ENCODE results near the gene GLRX. TPM values are rescaled to one million over a fixed set of nuclear protein-coding genes. Genes with fewer than 3 reads are reported as not detected.

The GLRX gene
- polyA plus RNA-seq, 6 donors from 2014 or later: 57.4 to 104 (median 77.4) TPM

DNA sequence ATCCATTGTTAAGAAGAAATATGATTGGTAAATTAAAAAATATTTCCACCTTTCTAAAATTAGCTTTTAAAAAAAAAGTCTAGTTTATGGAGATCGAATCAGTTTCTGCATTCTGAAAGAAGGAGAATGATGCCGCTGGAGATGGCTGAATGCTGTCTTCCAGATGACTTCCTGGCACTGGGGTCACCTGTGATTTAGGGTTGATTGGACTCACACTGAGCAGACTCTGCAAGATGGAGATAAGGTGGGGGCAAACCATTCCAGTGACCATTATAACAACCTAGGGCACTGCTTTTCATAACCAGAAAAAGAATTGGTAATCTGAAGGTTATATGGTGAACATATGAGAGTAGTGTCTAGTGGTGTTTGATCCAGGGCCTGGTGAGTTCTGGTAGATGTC, 50.6 kb downstream of the GLRX start:
- H3K4me1 Mint-ChIP-seq: no peaks in the 10 kb centered on the region
- no peaks in the 10 kb centered on the region for H3K36me3 Mint-ChIP-seq
- no peak overlapping the region for H3K27ac Mint-ChIP-seq
- H3K27me3 Mint-ChIP-seq: peaks cover 0 to 3% (median 0%) of the 10 kb centered on the region in 3 donors
- DNase-seq (no peak), ATAC-seq (ENCODE audit: low read depth in 2 of 2) (no peak)
- H3K4me3 Mint-ChIP-seq: no peak overlapping the region
- H3K9me3 Mint-ChIP-seq: no peaks in the 10 kb centered on the region

DNA sequence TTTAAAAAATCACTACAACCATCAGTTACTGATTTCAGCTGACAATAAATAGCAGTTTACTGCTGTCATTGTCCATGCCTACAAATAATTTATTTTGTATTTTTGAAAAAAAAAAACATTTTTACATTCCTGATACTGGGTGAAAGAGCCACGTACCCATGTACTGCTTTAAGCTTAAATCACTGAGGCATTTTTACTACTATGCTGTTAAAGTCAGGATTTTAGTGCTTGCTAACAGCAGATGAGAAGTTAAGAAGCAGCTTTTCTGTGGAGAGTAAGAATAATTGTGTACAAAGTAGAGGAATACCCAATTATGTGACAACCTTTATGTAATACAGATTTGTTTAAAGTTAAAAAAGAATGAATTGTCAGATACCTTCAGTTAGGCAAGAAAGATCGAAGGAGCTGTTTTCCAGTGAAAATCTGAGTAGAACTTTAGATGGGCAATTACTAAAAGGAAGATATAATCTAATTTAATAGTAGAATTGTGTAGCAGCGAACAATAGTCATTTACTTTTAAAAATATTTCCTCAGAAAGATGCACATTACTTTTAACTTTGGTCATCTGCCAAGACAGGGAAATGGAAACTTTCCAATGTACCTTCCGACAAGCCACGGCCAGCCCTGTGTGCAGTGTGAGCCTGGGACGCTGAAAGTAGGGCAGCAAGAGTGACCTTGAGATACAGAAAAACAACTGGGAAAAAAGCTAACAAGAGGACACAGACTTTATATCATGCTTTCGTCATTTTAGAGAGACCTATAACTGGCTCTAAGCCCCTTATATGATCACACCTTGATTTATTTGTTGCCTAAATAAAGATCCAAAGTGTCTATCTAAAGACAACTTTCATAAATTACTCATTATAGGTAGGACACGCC, 51.5 kb downstream of the GLRX start:
- ATAC-seq (ENCODE audit: low read depth in 2 of 2) (no peak), DNase-seq (no peak)
- H3K9me3 Mint-ChIP-seq: no peaks in the 10 kb centered on the region
- no peak overlapping the region for H3K27ac Mint-ChIP-seq
- no peak overlapping the region for H3K4me3 Mint-ChIP-seq
- H3K4me1 Mint-ChIP-seq: no peaks in the 10 kb centered on the region
- H3K36me3 Mint-ChIP-seq: no peaks in the 10 kb centered on the region
- H3K27me3 Mint-ChIP-seq: peaks cover 0 to 3% (median 0%) of the 10 kb centered on the region in 3 donors

DNA sequence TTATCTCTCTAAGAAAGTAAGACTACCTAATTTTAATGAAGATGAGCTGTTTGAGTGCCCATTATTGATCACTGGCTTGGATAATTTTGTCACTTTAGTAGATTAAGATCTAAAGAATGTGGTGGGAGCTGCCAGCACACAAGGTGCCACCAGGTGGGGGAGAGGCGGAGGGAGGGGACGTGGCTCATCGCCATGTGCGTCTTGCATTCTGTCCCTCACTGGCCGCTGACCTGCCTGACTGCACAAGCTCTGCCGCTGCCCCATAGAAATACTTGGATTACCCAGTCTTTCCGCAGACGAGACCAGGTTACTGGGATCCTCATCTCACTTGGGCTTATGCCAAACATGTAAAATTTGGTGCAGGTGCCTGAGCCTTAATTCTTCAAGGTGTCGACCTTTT, 53.8 kb downstream of the GLRX start:
- DNase-seq (no peak), ATAC-seq (ENCODE audit: low read depth in 2 of 2) (no peak)
- Mint-ChIP-seq H3K4me3 (no peak overlapping the region), H3K4me1 (no peaks in the 10 kb centered on the region), H3K36me3 (no peaks in the 10 kb centered on the region), H3K9me3 (no peaks in the 10 kb centered on the region), H3K27me3 (peaks cover 0 to 3% (median 0%) of the 10 kb centered on the region in 3 donors), H3K27ac (no peak overlapping the region)

DNA sequence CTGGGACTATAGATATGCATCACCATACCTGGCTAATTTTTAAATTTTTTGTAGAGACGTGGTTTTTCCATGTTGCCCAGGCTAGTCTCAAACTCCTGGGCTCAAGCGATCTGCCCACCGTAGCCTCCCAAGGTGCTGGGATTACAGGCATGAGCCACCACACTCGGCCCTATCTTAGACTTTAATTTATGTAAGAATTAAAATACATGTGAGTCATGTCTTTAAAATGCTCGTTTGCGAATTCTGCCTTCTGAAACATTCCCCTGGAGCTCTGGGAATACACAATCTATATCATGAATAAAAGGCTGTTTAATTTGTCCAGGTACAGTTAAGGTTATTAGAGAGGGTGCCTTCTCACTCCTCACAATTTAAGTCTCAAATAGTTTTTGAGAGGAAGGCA, 58.6 kb downstream of the GLRX start:
- DNase-seq: no peak
- ATAC-seq (ENCODE audit: low read depth in 2 of 2): no peak
- Mint-ChIP-seq H3K4me3 (no peak overlapping the region), H3K4me1 (peaks cover 30 to 39% (median 36%) of the 10 kb centered on the region in 3 donors), H3K27ac (peak overlapping the region in 1 of 6 donors; percentile 68), H3K27me3 (no peaks in the 10 kb centered on the region), H3K9me3 (no peaks in the 10 kb centered on the region), H3K36me3 (no peaks in the 10 kb centered on the region)

Other genes with a start within 250 kb of the GLRX start
- gene GPR150, start 202.6 kb downstream of the GLRX start, polyA plus RNA-seq (ENCODE audit: low read depth in 6 of 6): under 1 TPM in 5 of 6 donors, not detected in 1; 0.33 to 0.71 (median 0.61) TPM
- 1 to 10 TPM in 5 of 6 donors, not detected in 1; 3.9 to 5.9 (median 5.5) TPM for gene RFESD, start 175.9 kb downstream of the GLRX start, polyA plus RNA-seq (ENCODE audit: low read depth in 6 of 6)
- not detected for gene SPATA9, start 139.7 kb downstream of the GLRX start, polyA plus RNA-seq (ENCODE audit: low read depth in 6 of 6)
- gene RHOBTB3, start 91.4 kb downstream of the GLRX start, polyA plus RNA-seq (ENCODE audit: low read depth in 6 of 6): 1 to 10 TPM in 3 of 6 donors, not detected in 3; 1.5 to 2.1 (median 1.7) TPM
- gene ELL2, start 139.1 kb upstream of the GLRX start, polyA plus RNA-seq (ENCODE audit: low read depth in 6 of 6): 10 to 100 TPM in 1 of 6 donors, 1 to 10 TPM in 5; 6.3 to 10.1 (median 8.3) TPM

Measured in naive B cell (primary cell).